Measurements from ENCODE around the gene C6orf120. TPM values are rescaled to one million over a fixed set of nuclear protein-coding genes. Genes with fewer than 3 reads are reported as not detected.

The C6orf120 gene
- total RNA-seq, 1 experiment from 2014 or later, result 12.5 TPM

DNA sequence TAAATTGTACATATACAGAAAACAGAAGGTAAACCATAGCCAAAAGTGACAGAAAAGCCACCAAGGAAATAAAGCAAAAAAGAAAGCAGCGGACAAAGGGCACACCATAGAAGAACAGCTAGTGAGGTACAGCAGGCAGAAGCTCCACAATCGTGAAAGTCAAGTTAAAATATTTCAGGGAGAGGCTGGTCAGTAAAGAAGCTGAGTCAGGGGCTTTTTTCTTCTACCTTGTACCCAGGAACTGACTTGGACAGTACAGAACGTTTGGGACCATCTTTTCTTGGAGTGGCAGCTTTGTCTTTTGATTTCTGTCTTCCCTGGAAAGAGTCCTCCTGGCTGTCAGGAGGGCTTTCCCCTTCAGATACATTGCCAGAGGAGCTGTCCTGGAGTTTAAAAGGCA is 8.1 kb downstream of the C6orf120 start:
- peaks cover 3% of the 10 kb centered on the region; the same call in 1 of the 2 replicates for H3F3A ChIP-seq (ENCODE audit: insufficient read depth, low read depth)
- no peak for DNase-seq
- no peaks in the 10 kb centered on the region for H3K27me3 ChIP-seq (ENCODE audit: insufficient read depth, low read depth)
- H3K4me3 ChIP-seq, result no peak overlapping the region
- intact Hi-C loops (cut with micrococcal nuclease; ENCODE audit: unreplicated experiment), result no loop called here
- CTCF ChIA-PET, result interaction anchor here (0.7 kb wide), 1 partner anchor 9 kb away, joined by 3 read pairs; no protein-coding TSS in a partner anchor
- no peak for TF ChIP-seq EZH2 (IDR thresholded peaks at IDR 0.05; ENCODE audit: low read depth)
- TF ChIP-seq CTCF (conservative IDR thresholded peaks at IDR 0.05), result no peak
- no peak overlapping the region for H3K27ac ChIP-seq
- no peaks in the 10 kb centered on the region for H3K4me1 ChIP-seq (replicated peaks; ENCODE audit: insufficient read depth)
- no TSS peak for BruUV-seq (replicated peaks)
- H3K36me3 ChIP-seq (ENCODE audit: low read depth), result 0 out of 2 replicates have a peak, but pooled peaks cover 11% of the 10 kb centered on the region
- POLR2A ChIA-PET (ENCODE audit: unreplicated experiment), result interaction anchor here (0.6 kb wide), 1 partner anchor 46 kb away, joined by 4 read pairs; no protein-coding TSS in a partner anchor
- no peaks in the 10 kb centered on the region for H3K9me2 ChIP-seq (ENCODE audit: insufficient read depth)
- H3K79me2 ChIP-seq (ENCODE audit: low read depth), result no peaks in the 10 kb centered on the region; the same call in 1 of the 2 replicates
- H4K20me1 ChIP-seq (ENCODE audit: insufficient read depth), result no peaks in the 10 kb centered on the region
- no peak overlapping the region for H3K4me2 ChIP-seq
- H3K9me3 ChIP-seq (ENCODE audit: insufficient read depth, low read depth), result no peaks in the 10 kb centered on the region
- H2AFZ ChIP-seq, result no peak overlapping the region

DNA sequence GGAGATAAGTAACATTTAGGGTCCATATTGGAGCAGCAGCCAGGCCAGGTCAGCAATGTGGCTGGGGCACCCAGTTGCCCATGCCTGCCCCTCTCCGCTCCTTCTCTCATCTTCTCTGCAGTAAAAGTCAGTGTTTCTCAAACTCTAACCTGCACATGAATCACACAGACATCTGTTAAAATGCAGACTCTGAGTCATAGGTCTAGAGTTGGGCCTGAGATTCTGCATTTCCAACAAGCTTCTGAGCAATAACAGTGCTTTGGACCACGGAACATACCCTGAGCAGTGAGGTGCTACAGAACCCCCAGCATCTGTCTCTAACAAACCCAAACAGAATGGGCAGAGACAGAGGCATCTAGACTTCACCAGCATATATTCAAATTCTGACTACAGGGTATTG is 12.3 kb downstream of the C6orf120 start:
- DNase-seq, result no peak
- POLR2A ChIA-PET (ENCODE audit: unreplicated experiment), result interaction anchor here (0.6 kb wide), 1 partner anchor 8 kb away, joined by 8 read pairs; no protein-coding TSS in a partner anchor
- TF ChIP-seq EZH2 (IDR thresholded peaks at IDR 0.05; ENCODE audit: low read depth) (no peak), CTCF (conservative IDR thresholded peaks at IDR 0.05) (no peak)
- no peak overlapping the region for H2AFZ ChIP-seq
- no peak overlapping the region for H3K4me3 ChIP-seq
- no peaks in the 10 kb centered on the region for H3K4me1 ChIP-seq (replicated peaks; ENCODE audit: insufficient read depth)
- peaks cover 9% of the 10 kb centered on the region; the same call in 1 of the 2 replicates for H3K79me2 ChIP-seq (ENCODE audit: low read depth)
- H3K27me3 ChIP-seq (ENCODE audit: insufficient read depth, low read depth), result no peaks in the 10 kb centered on the region
- no TSS peak for BruUV-seq (replicated peaks)
- intact Hi-C loops (cut with micrococcal nuclease; ENCODE audit: unreplicated experiment), result no loop called here
- H3K27ac ChIP-seq, result no peak overlapping the region
- no peaks in the 10 kb centered on the region for H4K20me1 ChIP-seq (ENCODE audit: insufficient read depth)
- H3K9me3 ChIP-seq (ENCODE audit: insufficient read depth, low read depth), result no peaks in the 10 kb centered on the region
- H3K9me2 ChIP-seq (ENCODE audit: insufficient read depth), result no peaks in the 10 kb centered on the region
- H3K36me3 ChIP-seq (ENCODE audit: low read depth), result peaks cover 10% of the 10 kb centered on the region; the same call in 1 of the 2 replicates
- H3K4me2 ChIP-seq, result no peak overlapping the region
- H3F3A ChIP-seq (ENCODE audit: insufficient read depth, low read depth), result no peaks in the 10 kb centered on the region
- CTCF ChIA-PET, result no interaction called here

DNA sequence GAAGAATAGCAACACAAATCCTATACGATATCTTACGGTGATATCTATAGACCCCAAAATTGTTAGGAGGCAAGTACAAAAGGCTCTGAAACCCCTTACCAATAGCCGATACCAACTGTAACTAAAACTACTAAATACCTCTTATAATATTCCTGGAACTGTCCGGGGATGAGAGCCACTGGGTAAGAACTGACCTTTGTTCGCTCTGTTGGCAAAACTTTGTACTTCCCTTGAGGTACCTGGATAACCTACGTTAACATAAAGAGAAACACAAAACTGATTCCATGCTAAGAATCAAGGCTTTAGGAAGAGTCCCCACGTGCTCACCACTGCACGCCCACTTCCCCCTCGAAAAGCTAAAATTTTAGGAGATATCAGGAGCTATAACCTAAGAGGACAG is 12.7 kb downstream of the C6orf120 start:
- Histone ChIP-seq H3F3A (ENCODE audit: insufficient read depth, low read depth) (no peaks in the 10 kb centered on the region), H3K36me3 (ENCODE audit: low read depth) (peaks cover 10% of the 10 kb centered on the region; the same call in 1 of the 2 replicates), H3K4me1 (replicated peaks; ENCODE audit: insufficient read depth) (no peaks in the 10 kb centered on the region), H3K9me2 (ENCODE audit: insufficient read depth) (no peaks in the 10 kb centered on the region), H3K27ac (no peak overlapping the region), H3K4me2 (no peak overlapping the region), H3K79me2 (ENCODE audit: low read depth) (peaks cover 13% of the 10 kb centered on the region; the same call in 1 of the 2 replicates), H3K4me3 (no peak overlapping the region), H4K20me1 (ENCODE audit: insufficient read depth) (no peaks in the 10 kb centered on the region), H2AFZ (no peak overlapping the region), H3K27me3 (ENCODE audit: insufficient read depth, low read depth) (no peaks in the 10 kb centered on the region), H3K9me3 (ENCODE audit: insufficient read depth, low read depth) (no peaks in the 10 kb centered on the region)
- intact Hi-C loops (cut with micrococcal nuclease; ENCODE audit: unreplicated experiment), result no loop called here
- BruUV-seq (replicated peaks), result no TSS peak
- TF ChIP-seq EZH2 (IDR thresholded peaks at IDR 0.05; ENCODE audit: low read depth) (no peak), CTCF (conservative IDR thresholded peaks at IDR 0.05) (no peak)
- ChIA-PET CTCF (no interaction called here), POLR2A (ENCODE audit: unreplicated experiment) (interaction anchor here (0.6 kb wide), 1 partner anchor 9 kb away, joined by 8 read pairs; no protein-coding TSS in a partner anchor)
- DNase-seq, result no peak

Data from PC-9 (cell line).